Activated gamma-delta T cell (primary cell): ENCODE results near the gene HSD11B2.

Experiments
- DNase-seq: peaks from one replicate; lab custom pipeline; 2025; lab: John Stamatoyannopoulos, UW

The HSD11B2 gene

GRCh38 chr16:67435758-67436164, 4.8 kb downstream of the HSD11B2 start:
- no peak for DNase-seq

- DNase-seq = no peak
Observed at GRCh38 chr16:67436640-67437193, 5.8 kb downstream of the HSD11B2 start.

DNA sequence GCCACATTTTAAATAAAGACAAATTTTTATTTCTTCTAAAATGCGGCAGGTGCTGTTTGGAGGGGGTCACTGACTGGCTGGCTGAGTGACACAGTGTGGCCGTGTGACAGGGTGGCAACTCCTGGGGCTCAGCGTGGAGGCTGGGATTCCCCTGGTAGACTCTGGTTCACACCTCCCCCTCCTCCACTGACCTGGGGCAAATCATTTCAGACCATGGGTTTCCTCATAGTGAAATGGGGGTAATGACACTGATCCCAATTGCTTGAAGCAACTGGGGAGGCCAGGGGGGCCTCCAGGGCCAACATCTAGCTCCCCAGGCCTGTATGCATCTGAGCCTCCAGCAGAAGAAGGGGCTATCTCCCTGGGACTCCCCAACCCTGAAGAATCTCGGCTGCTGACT, 6.6 kb downstream of the HSD11B2 start:
- DNase-seq = no peak

GRCh38 chr16:67438098-67438791, 7.3 kb downstream of the HSD11B2 start:
- no peak for DNase-seq

GRCh38 chr16:67438824-67439393, 8.0 kb downstream of the HSD11B2 start:
- DNase-seq = no peak

DNA sequence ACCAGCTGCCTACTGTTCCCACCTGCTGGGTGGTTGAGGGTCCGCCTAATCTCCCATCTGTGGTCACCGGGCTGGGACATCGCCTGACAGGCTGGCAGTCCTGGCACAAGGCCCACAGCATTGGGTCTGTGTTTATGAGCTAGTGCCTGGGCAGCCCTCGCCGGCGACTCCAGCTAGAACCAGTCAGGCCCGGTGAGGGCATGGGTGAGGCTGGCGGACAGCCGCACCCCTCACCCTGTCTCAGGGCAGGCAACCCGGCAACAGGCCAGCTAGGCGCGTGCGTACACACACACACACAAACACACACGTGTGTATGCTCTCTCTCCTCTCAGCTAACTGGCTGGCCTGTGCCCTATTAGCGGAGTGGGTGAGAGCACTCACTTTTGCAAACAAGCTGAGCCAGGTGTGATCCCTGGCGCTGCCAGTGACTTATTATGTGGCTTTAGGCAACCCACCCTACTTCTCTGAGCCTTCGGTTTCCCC, 10.4 kb downstream of the HSD11B2 start:
- no peak for DNase-seq

- no peak for DNase-seq
Observed at GRCh38 chr16:67441907-67442306, 11.0 kb downstream of the HSD11B2 start.

DNA sequence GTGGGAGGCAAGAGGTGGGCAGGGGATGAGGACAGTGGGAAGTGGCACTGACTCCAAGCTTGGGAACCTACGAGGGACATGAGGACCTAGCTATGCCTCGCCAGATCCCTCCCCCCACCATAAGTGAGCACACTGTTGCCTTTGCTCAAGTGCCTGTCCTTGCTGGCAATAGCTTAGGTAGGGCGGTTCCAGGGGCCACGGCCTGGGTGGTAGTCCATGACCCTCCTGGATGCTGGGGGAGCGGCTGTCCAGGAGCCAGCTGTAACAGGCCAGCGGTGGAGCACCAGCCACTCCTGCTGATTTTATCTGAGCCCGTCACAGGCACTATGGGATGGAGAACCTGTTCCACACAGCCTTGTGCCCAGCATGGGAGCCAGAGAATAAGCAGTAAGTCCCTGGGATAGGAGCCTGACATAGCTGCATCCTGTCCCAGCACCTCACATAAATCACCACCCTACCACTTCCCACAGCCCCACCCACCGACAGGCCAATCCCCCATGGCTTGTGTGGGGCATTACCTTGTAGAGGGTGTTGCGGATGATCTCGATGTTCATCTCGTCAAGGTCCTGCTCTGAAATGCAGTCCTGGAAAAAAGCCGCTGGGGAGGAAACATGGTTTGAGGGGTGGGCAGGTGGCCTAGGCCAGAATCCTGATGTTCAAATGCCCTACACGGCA, 11.8 kb downstream of the HSD11B2 start:
- DNase-seq = no peak

DNA sequence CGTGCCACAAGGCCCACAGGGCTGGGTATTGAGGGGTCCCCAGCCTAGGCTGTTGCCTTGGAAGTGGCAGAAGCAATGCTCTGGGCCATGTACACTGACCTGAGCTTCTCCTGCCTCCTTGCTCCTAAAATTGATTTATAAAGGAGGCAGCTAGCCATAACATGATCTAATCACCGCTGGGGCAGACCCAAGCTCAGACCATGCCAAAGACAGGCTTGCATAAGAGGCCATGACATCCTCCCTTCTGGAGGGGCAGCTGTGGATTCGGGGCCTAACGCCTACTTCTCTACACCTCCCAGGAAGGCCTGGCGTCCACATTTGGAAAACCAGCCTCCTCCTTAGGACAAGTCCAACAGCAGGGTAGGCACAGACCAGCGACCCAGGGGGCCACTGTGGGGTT, 12.3 kb downstream of the HSD11B2 start:
- no peak for DNase-seq

DNA sequence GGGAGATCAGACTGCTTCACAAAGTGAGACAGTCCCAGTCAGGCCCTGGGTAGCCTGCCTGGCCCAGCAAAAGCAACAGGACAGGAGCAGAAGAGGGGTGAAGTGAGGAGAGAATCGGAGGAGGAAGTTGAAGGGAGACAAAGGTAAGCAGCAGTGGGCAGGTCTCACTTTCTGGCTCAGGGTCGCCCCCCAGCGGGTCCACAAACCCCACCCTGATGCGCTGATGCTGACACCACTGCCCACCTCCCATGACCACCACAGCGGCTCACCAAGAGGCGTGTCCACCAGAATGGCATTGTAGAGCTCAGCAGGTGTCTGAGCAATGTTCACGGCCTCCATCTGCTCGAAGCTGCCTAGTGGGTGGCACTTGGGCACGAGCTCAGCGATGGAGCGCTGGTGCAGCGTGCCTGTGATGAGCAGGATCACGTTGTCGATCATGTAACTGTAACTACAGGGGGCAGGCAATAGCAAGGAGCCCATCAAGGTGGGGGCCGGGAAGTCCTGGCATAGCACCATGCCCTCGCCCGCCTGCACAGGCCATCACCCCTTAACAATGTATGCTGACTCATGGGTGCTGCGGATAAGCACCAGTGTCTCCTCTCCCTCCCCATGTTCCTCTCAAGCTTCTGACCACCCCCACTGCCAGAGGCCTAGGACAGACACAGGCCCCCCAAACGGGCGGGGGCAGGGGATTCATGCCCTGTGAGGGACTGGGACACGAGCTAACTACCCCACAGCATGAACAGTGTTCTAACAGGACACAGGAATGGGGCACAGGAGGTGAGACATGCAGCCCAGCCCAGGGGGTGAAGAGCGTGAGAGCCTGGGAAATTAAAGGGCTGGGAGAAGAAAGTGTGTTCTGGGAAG, 13.6 kb downstream of the HSD11B2 start:
- DNase-seq = no peak

GRCh38 chr16:67445126-67445426, 14.2 kb downstream of the HSD11B2 start:
- DNase-seq = no peak

DNA sequence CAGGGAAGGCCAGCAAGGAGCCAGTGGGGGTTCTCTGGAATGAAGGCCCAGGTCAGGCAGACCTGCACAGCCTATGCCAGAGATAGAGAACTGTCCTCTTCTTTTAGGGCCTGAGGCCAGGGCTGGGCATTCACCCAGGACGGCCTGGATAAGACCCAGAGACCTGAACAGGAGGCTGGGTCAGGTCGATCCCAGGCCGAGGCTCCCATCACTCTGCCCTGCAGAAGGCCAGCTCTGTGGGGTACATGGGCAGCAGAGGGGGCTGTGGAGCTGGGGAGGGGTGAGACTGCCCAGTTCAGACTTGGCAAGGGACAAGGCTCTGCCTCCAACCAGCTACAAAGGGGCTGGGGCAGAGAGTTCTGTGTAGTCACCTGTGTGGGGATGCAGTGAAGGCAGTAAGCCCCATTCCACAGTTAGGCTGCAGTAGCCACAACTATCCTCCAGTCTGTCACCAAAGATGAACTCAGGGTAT, 14.6 kb downstream of the HSD11B2 start:
- no peak for DNase-seq

DNA sequence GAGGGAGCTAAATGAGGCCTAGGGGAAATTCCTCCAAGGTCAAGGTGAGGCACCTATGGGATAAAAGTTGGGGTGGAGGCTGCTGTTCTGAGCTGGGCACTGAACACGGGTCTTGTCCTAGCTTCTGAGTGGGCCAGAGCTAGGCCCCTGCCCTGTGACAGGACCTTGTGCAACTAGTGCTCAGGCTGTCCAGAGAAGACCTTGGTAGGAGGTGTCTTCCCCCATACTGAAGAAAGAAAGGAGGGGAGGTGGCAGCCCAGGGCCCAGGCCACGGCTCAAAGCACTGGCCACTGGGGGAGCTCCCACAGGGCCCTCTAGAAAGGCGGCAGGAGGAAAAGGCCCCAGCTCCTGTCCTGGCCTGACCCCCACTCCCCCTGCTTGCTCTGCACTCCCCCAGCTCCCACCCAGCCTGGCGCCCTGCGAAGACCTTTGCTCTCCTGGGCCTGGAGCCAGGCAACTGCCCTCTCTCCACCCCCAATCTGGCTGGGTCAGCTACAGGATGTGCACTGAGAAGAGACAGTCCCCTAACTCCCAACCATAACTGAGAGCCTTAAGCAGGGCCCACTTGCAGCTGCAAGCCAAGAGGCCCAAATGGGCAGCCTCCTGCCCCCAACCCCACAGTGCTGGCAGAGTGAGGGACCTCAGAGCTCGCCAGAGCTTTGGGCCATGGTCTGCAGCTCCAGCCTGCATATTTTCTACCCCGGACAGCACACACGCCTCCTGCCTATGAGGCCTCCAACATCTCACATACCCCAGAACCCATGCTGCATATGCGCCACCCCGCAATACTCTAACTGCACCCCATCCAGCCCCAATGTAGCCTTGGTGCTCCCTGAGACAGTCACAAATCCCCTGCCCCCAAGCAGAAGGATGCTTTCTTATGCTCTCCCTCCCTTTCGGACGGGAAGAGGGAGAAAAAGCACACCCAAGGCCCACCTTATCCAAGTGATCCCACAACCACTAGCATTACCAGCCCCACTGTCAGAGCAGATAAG, 15.3 kb downstream of the HSD11B2 start:
- no peak for DNase-seq

- no peak for DNase-seq
Observed at GRCh38 chr16:67446968-67447507, 16.1 kb downstream of the HSD11B2 start.

DNA sequence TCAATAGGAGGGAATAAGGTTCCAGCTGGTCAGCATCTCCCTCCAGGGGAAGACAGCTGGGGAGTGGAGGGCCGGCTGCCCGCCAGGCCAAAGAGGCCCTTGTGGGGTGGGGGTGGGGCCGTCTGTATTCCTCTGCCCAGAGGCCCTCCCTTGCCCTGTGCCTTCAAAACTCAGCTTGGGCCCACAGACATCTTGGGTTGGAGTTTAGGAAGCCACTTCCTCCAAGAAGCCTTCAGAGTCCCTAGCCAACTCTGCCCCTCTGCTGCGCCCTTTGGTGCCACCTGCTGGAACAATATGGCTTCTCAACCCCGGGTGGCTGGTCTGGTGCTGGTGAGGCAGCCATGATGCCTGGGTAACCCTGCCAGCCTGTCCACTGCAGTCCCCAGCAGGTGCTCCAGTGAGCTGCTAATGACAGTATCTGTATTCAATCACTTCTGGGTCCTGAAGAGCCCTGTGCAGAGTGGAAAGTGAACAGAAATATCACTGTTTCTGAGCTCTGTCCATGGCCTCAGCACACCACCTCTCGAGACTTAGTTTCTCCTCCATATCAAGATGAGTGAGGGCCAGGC, 16.7 kb downstream of the HSD11B2 start:
- no peak for DNase-seq

DNA sequence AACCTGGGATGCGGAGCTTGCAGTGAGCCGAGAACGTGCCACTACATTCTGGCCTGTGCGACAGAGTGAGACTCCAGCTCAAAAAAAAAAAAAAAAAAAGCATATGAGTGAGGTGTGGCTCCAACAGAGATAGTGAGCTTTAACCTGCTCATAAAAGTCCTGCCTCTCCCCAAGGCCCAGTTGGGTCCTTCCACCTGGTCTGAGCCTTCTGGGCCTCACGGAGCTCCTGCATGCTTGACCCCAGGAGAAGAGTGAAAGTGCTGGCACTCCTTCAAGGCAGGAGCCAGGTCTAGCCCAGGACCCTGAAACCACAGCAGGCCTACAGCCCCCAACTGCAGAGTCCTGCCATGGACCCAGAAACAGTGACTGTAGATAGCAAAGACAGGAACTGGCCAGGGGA, 17.7 kb downstream of the HSD11B2 start:
- no peak for DNase-seq

DNA sequence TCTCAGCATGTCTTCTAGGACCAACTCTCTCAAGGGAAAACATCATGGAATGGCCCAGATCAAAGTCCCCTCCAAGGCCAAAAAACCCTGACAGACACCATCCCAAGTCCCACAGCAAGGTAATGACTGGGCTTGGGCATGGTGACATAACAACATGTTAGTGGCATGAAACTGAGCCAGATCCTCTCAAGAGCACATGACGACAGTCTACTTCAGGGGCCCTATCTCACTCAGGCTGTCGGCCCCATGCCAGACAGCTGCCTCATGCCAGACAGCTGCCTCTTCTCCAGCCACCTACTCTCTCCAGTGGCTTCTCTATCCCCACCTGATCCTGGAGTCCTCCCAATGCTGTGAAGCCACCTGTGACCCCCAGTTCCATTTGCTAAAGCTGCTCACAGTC, 18.4 kb downstream of the HSD11B2 start:
- no peak for DNase-seq

DNA sequence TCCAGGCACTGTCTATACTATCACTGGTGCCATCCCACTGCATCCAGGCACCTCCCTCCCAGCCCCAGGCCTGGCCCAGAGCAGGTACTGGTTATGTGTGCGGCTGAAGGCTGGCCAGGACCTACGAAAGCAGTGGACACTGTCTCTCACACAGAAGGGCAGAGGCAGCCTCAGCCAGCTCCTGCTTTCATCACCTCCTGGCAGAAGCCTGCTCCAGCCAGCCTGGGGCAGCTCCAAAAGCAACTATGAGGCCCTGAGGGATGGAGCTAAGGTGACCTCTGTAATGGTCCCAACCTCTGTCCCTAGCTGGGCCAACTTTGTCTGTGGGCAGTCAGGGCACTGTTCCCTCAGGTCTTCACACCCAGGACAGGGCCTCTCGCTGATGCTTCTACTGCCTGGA, 18.8 kb downstream of the HSD11B2 start:
- DNase-seq = no peak

DNA sequence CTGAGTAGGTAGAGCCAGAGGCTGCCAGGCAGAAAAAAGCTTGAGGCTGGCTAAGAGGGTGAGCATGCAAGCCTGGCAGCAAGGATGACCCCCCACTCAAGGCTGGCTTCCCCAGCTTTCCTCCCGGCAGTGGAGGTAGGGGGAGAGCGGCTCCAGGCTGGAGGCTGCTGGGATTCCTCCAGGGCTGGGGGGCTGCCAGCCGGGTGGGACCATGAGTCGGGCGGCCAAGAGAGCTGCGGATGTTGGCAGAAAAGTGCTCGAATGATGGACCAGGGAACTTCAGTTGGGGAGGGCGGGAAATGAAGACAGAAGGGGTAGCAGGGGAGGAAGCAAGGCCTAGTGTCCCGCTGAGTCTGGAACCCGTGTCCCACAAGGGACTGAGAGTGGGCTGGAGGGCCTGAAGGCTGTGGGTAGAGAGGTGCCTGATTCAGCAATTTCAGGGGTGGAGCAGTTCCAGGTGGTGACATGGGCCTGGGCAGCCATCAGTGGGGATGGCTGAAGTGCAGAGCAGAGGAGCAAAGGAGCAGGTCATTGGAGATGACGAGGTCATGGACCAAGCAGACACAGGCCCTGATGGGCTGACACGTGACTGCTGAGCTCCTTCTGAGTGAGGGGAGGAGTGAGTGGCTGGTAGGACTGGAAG, 20.3 kb downstream of the HSD11B2 start:
- no peak for DNase-seq
